LNCAP (cell line): ENCODE results near the gene CHD9.
A peak's percentile ranks its signal among the peaks of the same experiment; 100 is the strongest.

Source experiments
- CTCF ChIP-seq: fragments of 450-650 bp; IDR thresholded peaks from 2 replicates; pipeline ENCODE4 v1.5.1; 2017; ENCODE audit warnings: mild to moderate bottlenecking

The CHD9 gene

GRCh38 chr16:53129281-53130158, 74.7 kb downstream of the CHD9 start:
- no peak for TF ChIP-seq CTCF

- TF ChIP-seq CTCF: peak; percentile 71
Observed at GRCh38 chr16:53130159-53131049, 75.6 kb downstream of the CHD9 start.

GRCh38 chr16:53131050-53131362, 76.2 kb downstream of the CHD9 start:
- TF ChIP-seq CTCF: no peak

GRCh38 chr16:53131363-53132071, 76.7 kb downstream of the CHD9 start:
- TF ChIP-seq CTCF: no peak

- TF ChIP-seq CTCF: no peak
Observed at GRCh38 chr16:53132406-53132805, 77.6 kb downstream of the CHD9 start.

- TF ChIP-seq CTCF: no peak
Observed at GRCh38 chr16:53135329-53135728, 80.5 kb downstream of the CHD9 start.

GRCh38 chr16:53142823-53143568, 88.2 kb downstream of the CHD9 start:
- TF ChIP-seq CTCF: no peak
